ENCODE results near the gene ADGRG3. TPM values are rescaled to one million over a fixed set of nuclear protein-coding genes. Genes with fewer than 3 reads are reported as not detected.

ADGRG3 gene
- total and polyA plus RNA-seq, 9 of the 15 experiments (the other 6 are each of a cell fraction or from before 2014, with no cell fraction given) = 0.09 to 0.52 (median 0.14) TPM; not detected in 3

- 0 out of 4 replicates have a peak, but pooled peaks of 1 of the 2 experiments have one; percentile 34 for TF ChIP-seq ZMIZ1 (IDR thresholded peaks at IDR 0.05; ENCODE audit: low read depth in 2 of 2, low read length in 2 of 2)
- TF ChIP-seq ZNF280B (CRISPR knock-in tag; IDR thresholded peaks at IDR 0.05) = no peak
- TF ChIP-seq JUN (IDR thresholded peaks at IDR 0.05; ENCODE audit: borderline replicate concordance, low read depth, low read length) = no peak
- no peak for TF ChIP-seq JUN (CRISPR knock-in tag; IDR thresholded peaks at IDR 0.05; ENCODE audit: borderline replicate concordance)
- no peak for TF ChIP-seq ZNF282 (CRISPR knock-in tag; IDR thresholded peaks at IDR 0.05)
- peak; percentile 55; the same call in 1 of the 2 replicates for TF ChIP-seq SMARCA5 (IDR thresholded peaks at IDR 0.05)
- TF ChIP-seq PRPF4 (IDR thresholded peaks at IDR 0.05; ENCODE audit: insufficient read depth, low read depth, low read length, poor library complexity, severe bottlenecking) = no peak
- TF ChIP-seq ZEB2 (IDR thresholded peaks at IDR 0.05) = peak; percentile 61
- peak; percentile 66; the same call in 1 of the 2 replicates for TF ChIP-seq ZNF609 (CRISPR knock-in tag; IDR thresholded peaks at IDR 0.05; ENCODE audit: borderline replicate concordance)
- TF ChIP-seq MLLT1 (IDR thresholded peaks at IDR 0.05) = peak; percentile 25 to 83; a peak in 2 of 4 replicates
- 0 out of 4 replicates have a peak, but pooled peaks of 1 of the 2 experiments have one; percentile 57 for TF ChIP-seq TEAD1 (CRISPR knock-in tag; IDR thresholded peaks at IDR 0.05)
- TF ChIP-seq MTA1 (IDR thresholded peaks at IDR 0.05; ENCODE audit: borderline replicate concordance) = peak; percentile 83
- TF ChIP-seq MAFK (IDR thresholded peaks at IDR 0.05; ENCODE audit: low read length) = no peak
- TF ChIP-seq HDAC2 (IDR thresholded peaks at IDR 0.05) = peak; percentile 77
- TF ChIP-seq CTBP1 (IDR thresholded peaks at IDR 0.05; ENCODE audit: borderline replicate concordance) = peak; percentile 99
- 0 out of 2 replicates have a peak, but pooled peaks have one; percentile 51 for TF ChIP-seq HLTF (IDR thresholded peaks at IDR 0.05)
- TF ChIP-seq EGR1 (conservative IDR thresholded peaks at IDR 0.05) = no peak
These were observed 22.8 kb downstream of the ADGRG3 start (continued) for GRCh38 chr16:57690782-57691471.
